Immature natural killer cell (primary cell): ENCODE results near the gene MSI1. TPM values are rescaled to one million over a fixed set of nuclear protein-coding genes. Genes with fewer than 3 reads are reported as not detected.

ENCODE experiments used
- DNase-seq, 3 donors: peaks; one replicate each; pipeline ENCODE4 v3.0.0; 2022; ENCODE audit warnings: mixed read lengths in 1 of 3
- H3K27ac Mint-ChIP-seq, 6 donors: one replicate each; pipeline ENCODE4 v1.8.0; 2020; ENCODE audit warnings: mixed read lengths in 6 of 6, mild to moderate bottlenecking in 5 of 6, inconsistent platforms in 4 of 6, moderate library complexity in 3 of 6
- H3K27me3 Mint-ChIP-seq, 3 donors: one replicate each; pipeline ENCODE4 v1.8.0; 2020 to 2021; ENCODE audit warnings: low read depth in 3 of 3, mild to moderate bottlenecking in 3 of 3, mixed read lengths in 3 of 3, moderate library complexity in 3 of 3, inconsistent platforms in 1 of 3
- H3K36me3 Mint-ChIP-seq, 3 donors: one replicate each; pipeline ENCODE4 v1.8.0; 2020; ENCODE audit warnings: mixed read lengths in 3 of 3, inconsistent platforms in 2 of 3, mild to moderate bottlenecking in 2 of 3
- H3K4me1 Mint-ChIP-seq, 2 donors: one replicate each; pipeline ENCODE4 v1.8.0; 2020; ENCODE audit warnings: inconsistent platforms in 2 of 2, mild to moderate bottlenecking in 2 of 2, mixed read lengths in 2 of 2, moderate library complexity in 1 of 2
- H3K4me3 Mint-ChIP-seq, 5 donors: one replicate each; pipeline ENCODE4 v1.8.0; 2020; ENCODE audit warnings: mild to moderate bottlenecking in 5 of 5, mixed read lengths in 5 of 5, inconsistent platforms in 3 of 5, moderate library complexity in 3 of 5
- H3K9me3 Mint-ChIP-seq, 6 donors: one replicate each; pipeline ENCODE4 v1.8.0; 2020; ENCODE audit warnings: mild to moderate bottlenecking in 6 of 6, mixed read lengths in 6 of 6, inconsistent platforms in 4 of 6, moderate library complexity in 3 of 6
- polyA plus RNA-seq, 3 donors: library from polyadenylated mRNA; unstranded; fragments of 300-500 nt; fragmentation: Illumina TruSeq; gene quantifications; one replicate each; pipeline ENCODE4 v1.2.3, GENCODE V29; 2021

MSI1 gene
- polyA plus RNA-seq, 3 donors from 2014 or later: not detected

DNA sequence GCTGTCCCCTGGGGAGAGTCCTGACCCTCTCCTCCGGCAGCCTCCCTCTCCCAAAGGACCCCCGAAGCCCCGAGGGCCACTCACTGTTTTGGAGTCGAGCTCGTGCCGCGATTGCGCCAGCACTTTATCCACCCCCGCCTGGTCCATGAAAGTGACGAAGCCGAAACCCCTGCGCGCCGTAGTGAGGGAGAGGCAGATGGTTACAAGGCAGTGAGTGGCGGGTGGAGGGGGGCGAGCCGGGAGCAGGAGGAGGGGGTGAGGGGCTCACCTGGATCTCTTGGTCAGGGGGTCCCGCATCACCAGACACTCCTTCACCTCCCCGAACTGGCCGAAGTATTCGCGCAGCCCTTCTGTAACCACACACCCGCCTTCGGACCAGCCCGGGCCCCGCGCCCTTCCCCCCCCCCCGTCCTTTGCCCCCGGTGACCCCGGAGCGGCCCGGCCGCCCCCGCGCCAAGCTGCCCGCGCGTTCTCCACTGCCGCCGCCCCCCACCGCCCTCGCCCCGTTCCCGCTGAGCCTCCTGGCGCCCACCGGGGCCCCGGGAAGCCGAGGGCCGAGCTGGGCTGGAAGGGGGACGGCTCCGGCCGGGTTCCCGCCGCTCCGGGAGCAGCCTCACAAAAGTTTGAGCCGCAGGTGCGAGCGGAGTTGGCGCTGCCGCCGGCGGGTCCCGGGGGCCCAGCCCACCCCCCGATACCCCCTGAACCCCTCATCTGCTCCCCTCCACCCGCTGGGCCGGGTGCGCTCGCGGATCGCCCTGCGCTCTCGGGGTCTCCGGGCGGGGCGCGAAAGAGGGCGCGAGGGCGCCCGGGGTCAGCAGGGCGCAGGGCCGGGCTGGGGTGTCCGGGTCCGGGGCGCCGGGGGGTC is 808 bp downstream of the MSI1 start:
- H3K27me3 Mint-ChIP-seq: peaks cover 28 to 53% (median 31%) of the 10 kb centered on the region in 3 donors
- no peak overlapping the region for H3K27ac Mint-ChIP-seq
- H3K36me3 Mint-ChIP-seq: no peaks in the 10 kb centered on the region
- peak overlapping the region in 2 of 5 donors; percentile 26 to 59 for H3K4me3 Mint-ChIP-seq
- peaks cover 0 to 10% of the 10 kb centered on the region in 2 donors for H3K4me1 Mint-ChIP-seq
- DNase-seq: no peak
- no peaks in the 10 kb centered on the region for H3K9me3 Mint-ChIP-seq

DNA sequence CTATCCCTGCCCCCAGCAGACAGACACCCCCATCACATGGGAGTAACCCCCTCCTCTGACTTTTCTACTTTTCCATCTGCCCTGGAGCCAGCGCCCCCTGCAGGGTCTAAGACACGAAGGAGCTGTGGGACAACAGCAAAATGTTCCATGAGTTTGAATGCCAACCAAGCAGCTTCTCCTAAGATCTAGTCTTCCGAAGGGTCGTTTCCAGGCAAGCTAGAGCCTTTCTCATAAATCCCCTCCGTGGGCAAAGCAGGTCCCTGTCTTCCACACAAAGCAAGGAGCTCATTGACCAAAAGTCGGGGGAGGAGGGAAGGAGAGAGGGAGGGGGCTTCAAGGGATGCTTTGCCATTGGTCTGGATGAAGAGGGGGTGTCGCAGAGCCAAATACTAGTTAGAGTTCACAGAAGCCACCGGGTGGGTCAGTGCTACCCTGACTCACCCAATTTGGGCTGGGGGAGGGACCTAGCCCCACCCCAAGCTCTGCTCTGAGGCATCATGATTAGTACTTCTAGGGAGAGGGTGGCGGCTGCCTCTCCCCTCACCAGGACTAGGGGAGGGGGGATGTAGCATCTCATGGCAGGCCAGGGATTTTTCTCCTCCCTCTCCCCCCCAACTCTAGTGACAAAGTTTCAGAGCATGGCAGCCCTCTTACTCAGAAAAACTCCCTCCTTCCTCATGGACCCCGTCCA is 1.6 kb downstream of the MSI1 start:
- H3K4me3 Mint-ChIP-seq: peak overlapping the region; percentile 18 to 59 (median 27)

DNA sequence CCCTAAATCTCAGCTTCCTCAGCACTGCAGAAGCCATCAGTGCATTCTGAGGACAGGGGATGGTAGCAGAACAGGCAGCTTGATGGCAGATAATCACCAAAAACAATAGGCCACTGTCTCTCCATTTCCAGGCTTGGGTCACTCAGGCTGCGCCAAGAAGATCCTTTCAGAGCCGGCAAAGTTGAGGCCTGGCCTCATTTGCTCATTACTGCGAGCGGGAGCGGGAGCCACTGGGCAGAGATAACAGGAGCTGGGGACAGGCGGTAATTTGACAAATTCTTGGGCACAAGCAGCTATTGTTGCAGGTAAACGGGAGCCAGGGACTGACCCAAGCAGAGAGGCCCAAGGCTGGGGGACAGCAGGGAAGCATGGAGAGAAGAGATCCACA is 2.1 kb downstream of the MSI1 start:
- Mint-ChIP-seq H3K4me1 (peaks cover 0 to 10% of the 10 kb centered on the region in 2 donors), H3K9me3 (no peaks in the 10 kb centered on the region), H3K27ac (no peak overlapping the region), H3K27me3 (peaks cover 31 to 50% (median 33%) of the 10 kb centered on the region in 3 donors), H3K36me3 (no peaks in the 10 kb centered on the region), H3K4me3 (peak overlapping the region in 3 of 5 donors; percentile 15 to 46 (median 29))
- DNase-seq: no peak

More for the DNA sequence above, 1.6 kb downstream of the MSI1 start:
- DNase-seq: no peak
- Mint-ChIP-seq H3K9me3 (no peaks in the 10 kb centered on the region), H3K36me3 (no peaks in the 10 kb centered on the region), H3K27me3 (peaks cover 28 to 50% (median 32%) of the 10 kb centered on the region in 3 donors), H3K4me1 (peaks cover 0 to 10% of the 10 kb centered on the region in 2 donors), H3K27ac (no peak overlapping the region)

DNA sequence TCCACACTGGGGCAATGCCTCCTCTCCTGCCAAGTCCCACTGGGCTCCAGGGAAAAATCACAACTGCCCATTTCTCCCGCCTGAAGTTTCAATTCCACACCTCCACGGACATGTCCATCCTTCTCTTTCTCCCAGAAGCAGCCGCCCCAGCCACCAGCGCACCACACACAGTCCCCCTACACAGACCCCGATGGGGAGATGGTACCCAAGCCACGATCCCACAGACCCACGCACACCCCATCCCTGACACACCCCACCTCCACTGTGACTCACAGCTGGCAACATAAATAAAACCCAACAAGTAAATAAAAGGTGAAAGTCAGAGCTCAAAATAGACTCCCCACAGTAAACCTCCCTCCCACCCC is 2.6 kb downstream of the MSI1 start:
- Mint-ChIP-seq H3K36me3 (no peaks in the 10 kb centered on the region), H3K4me3 (peak overlapping the region in 1 of 5 donors; percentile 10), H3K9me3 (no peaks in the 10 kb centered on the region), H3K4me1 (peaks cover 0 to 10% of the 10 kb centered on the region in 2 donors), H3K27me3 (peaks cover 30 to 48% (median 32%) of the 10 kb centered on the region in 3 donors), H3K27ac (no peak overlapping the region)
- DNase-seq: no peak

DNA sequence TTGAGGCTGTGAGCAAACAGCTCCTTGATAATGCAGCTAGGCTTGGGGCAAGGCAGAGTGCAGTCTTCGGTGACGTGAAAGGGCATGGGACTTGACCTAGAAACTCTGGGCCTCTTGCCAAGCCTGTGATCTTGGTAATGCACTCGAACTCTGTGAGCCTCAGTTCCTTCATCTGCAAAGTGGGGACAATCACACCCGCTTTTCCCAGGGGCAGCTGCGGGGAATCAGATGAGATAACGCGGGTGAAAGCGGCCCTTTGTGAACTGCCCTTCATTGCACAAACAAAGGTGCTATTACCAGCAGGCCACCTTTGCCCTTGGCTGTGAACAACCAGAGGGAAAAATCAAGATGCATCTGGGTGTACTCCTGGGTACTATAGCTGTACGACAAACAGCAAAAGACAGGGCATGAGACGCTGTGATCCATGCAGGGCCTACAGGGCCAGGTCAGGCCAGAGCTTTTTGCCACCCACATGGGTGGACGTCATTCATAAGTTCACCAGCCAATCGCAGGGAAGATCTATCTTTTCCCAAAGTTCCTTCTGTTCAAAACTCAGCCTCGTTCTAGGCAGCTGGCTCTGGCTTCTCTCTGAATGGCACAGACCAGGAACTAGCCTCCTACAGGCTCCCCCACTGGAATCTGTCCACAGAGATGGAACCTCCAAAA is 3.2 kb downstream of the MSI1 start:
- H3K4me3 Mint-ChIP-seq: no peak overlapping the region
- peaks cover 27 to 44% (median 27%) of the 10 kb centered on the region in 3 donors for H3K27me3 Mint-ChIP-seq
- peaks cover 0 to 10% of the 10 kb centered on the region in 2 donors for H3K4me1 Mint-ChIP-seq
- H3K36me3 Mint-ChIP-seq: no peaks in the 10 kb centered on the region
- no peak for DNase-seq
- H3K9me3 Mint-ChIP-seq: no peaks in the 10 kb centered on the region
- no peak overlapping the region for H3K27ac Mint-ChIP-seq

DNA sequence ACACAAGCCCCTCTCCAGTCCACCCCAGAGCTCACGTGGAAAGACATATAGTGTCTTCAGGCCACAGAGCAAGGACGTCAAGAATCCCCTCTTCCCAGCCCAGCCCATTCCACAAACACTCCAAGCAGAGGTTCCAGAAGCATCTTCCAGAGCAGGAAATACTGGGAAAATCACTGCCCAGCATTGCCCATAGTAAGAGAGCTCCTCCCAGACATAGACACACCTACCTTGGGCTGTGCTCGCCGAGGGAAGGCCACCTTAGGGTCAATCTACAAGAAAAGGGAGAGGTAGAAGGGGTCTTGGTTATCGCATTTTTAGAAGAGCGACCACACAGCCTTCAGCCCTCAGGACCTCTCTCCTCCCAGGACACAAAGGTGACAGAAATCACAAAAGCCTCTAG is 4.5 kb downstream of the MSI1 start:
- Mint-ChIP-seq H3K27me3 (peaks cover 19 to 34% (median 21%) of the 10 kb centered on the region in 3 donors), H3K9me3 (no peaks in the 10 kb centered on the region), H3K27ac (no peak overlapping the region), H3K36me3 (no peaks in the 10 kb centered on the region), H3K4me3 (peak overlapping the region in 1 of 5 donors; percentile 2), H3K4me1 (peaks cover 0 to 5% of the 10 kb centered on the region in 2 donors)
- DNase-seq: no peak

DNA sequence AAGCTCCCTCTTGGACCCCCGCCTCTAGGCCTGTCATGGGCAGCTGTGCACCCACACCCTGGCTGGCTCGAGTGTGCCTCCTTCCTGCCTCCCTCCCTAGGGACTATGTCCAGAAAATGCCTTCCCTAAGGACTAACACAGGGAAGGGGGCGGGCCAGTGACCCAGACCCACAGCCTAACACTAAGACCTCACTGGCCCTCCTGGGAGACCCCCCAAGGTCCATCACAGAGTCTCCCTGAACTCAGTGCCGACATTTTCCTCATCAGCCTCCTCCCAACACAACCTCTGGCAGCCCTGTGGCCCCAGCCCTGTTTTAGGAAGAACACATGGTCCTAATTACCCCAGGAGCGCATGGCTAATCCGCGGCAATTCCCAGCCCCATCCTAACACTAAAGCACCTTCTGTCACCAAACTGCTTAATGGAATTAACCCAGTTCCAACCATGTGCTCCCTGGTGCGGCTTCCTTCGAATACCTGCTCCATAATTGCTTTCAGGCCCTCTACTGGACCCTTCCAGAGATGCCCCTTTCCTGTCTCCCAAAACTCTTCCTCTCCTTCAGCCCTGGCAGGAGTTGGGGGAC is 5.6 kb downstream of the MSI1 start:
- no peaks in the 10 kb centered on the region for H3K36me3 Mint-ChIP-seq
- no peak for DNase-seq
- H3K27ac Mint-ChIP-seq: no peak overlapping the region
- peaks cover 0 to 4% of the 10 kb centered on the region in 2 donors for H3K4me1 Mint-ChIP-seq
- no peaks in the 10 kb centered on the region for H3K9me3 Mint-ChIP-seq
- H3K27me3 Mint-ChIP-seq: peaks cover 20 to 33% (median 22%) of the 10 kb centered on the region in 3 donors
- no peak overlapping the region for H3K4me3 Mint-ChIP-seq

DNA sequence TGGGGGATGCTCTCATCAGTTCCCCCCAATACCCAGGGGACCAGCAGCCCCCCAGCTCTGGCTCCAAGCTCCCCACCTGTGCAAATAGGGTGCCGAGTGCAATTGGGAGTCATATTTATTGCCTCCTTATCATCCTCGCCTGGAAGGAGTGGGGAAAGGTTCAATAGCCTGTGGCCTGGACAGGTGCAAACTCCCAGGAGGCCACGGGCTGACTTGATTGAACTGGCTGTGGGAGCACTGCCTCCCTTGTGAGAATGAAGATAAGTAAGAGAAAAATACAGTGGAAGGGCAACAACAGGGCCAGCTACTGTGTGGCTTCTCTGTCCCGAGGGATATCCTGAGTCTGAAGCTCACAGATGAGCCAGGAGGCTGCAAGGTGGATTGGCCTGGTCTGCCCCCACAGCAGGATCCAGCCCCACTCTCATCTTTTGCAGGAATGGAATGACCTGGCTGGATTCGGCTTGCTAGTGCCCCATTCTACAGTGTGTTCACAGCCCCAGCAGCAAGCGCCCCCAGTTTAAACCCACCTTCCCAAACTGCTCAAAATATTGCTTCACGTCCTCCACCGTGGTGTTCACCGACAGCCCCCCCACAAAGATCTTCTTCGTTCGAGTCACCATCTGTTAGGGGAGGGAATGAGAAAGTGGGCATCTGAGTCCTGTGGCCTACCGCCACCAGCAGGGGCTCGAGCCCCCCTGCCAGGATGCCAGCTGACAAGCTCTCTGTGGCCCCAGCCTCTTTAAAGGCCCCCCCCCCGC is 6.3 kb downstream of the MSI1 start:
- H3K36me3 Mint-ChIP-seq: no peaks in the 10 kb centered on the region
- peaks cover 20 to 32% (median 22%) of the 10 kb centered on the region in 3 donors for H3K27me3 Mint-ChIP-seq
- peak overlapping the region in 1 of 6 donors; percentile 18 for H3K27ac Mint-ChIP-seq
- H3K4me1 Mint-ChIP-seq: peaks cover 0 to 2% of the 10 kb centered on the region in 2 donors
- no peak for DNase-seq
- no peaks in the 10 kb centered on the region for H3K9me3 Mint-ChIP-seq
- H3K4me3 Mint-ChIP-seq: no peak overlapping the region

DNA sequence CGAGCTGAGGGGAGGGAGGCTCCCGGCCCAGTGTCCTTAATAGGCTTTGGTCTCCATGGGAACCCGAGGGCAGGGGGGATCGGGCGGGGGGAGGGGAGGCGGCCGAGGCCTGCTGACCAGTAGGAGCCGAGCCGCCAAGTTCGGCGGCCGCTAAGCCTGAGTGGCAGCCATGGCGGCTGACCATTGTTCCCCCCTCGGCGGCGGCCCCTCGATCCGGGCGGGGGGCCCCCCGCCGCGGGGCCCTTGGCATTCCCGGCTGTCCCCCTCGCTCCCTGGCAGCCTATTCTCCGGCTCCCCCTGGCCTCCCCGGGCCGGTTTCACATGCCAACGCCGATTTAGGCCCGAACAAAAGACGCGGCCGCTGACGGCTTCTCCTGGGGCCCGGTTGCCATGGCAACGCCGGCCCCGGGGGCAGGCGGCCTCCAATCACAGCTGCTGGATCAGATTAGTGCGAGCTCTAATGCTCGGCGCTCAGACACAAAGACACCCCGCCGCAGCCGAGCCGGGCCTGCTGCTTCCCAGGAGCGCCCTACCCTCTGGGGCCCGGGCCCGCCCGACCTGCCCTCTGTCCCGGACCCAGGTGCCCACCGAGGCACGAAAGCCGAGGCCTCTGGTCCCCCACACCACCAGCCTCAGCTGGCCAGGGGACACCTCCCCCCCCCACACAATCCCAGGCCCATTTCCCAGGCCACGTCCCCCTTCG is 7.3 kb downstream of the MSI1 start:
- DNase-seq: peak in 1 of 3 donors; percentile 9
- Mint-ChIP-seq H3K4me3 (no peak overlapping the region), H3K36me3 (no peaks in the 10 kb centered on the region), H3K27me3 (peaks cover 14 to 24% (median 20%) of the 10 kb centered on the region in 3 donors), H3K4me1 (no peaks in the 10 kb centered on the region), H3K27ac (no peak overlapping the region), H3K9me3 (no peaks in the 10 kb centered on the region)

DNA sequence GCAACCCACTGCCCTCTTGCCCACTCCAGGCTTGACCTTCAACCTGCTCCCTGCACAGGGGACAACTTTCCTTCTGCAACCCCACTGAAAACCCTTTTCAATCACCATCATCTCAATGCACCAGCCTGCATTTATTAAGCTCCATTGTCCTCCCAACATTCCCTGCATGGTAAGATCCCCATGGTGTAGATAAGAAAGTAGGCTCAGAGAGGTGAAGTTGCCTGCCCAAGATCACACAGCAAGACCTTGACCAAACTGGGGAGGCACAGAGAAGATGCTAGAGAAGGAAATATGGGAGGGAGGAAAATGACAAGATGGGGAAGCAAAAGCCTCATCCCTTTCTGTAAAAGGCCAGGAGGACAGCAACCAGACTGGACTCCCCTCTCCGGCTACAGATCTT is 9.8 kb downstream of the MSI1 start:
- no peak overlapping the region for H3K4me3 Mint-ChIP-seq

DNA sequence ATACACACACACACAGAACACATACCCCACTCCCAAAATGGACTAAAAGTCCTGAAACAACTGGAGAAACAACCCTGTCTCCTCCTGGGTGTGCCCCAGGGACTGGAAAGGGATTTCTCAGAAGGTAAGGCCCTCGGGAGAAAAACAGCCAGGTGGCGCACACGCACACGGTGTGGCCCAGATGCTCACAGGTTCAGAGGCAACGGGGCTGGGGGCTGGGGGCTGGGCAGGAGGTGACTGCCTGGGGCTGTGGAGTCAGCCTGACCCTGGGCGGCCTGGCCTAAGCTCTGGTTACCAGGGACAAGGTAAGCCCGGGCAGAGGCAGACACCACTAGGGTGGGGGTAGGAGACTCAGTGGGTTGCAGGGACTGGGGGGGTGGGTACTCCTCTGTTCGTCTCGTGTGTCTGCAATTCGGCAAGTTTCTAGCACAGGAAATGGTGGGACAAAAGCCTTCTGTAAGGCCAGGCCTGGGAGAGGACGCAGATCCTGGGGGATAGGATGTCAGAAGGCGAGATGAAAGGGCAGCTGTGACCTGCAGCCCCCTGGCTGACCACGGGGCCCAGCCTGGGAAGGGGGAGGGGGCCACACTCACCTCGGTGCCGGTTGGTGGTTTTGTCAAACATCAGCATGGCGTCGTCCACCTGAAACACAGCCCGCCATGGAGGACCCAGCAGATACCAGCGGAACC is 10.4 kb downstream of the MSI1 start:
- H3K4me3 Mint-ChIP-seq: no peak overlapping the region
- DNase-seq: no peak

More for the DNA sequence above, 9.8 kb downstream of the MSI1 start:
- Mint-ChIP-seq H3K27me3 (peaks cover 10% of the 10 kb centered on the region in 3 donors), H3K36me3 (no peaks in the 10 kb centered on the region), H3K4me1 (no peaks in the 10 kb centered on the region), H3K27ac (no peak overlapping the region), H3K9me3 (no peaks in the 10 kb centered on the region)
- DNase-seq: no peak

DNA sequence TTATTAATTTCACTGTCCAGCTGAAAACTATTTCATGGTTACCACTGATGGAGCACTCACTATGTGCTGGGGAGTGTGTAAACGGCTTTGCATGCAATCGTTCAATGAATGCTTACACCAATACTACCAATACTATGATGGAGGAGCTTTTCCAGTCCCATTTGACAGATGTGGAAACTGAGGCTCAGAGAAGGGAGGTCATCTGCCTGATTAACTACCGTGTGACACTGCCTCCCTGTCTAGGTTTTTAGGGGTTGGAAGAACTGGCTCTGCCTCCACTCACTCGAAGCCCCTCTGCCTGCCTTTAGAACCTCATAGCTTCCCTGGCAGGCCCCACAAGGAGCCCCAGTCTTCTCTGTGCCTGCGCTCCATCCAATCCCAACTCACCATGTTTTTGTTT is 11.9 kb downstream of the MSI1 start:
- Mint-ChIP-seq H3K4me3 (no peak overlapping the region), H3K27ac (no peak overlapping the region)

More for the DNA sequence above, 10.4 kb downstream of the MSI1 start:
- no peaks in the 10 kb centered on the region for H3K36me3 Mint-ChIP-seq
- peaks cover 5 to 10% (median 8%) of the 10 kb centered on the region in 3 donors for H3K27me3 Mint-ChIP-seq
- no peak overlapping the region for H3K27ac Mint-ChIP-seq
- no peaks in the 10 kb centered on the region for H3K9me3 Mint-ChIP-seq
- H3K4me1 Mint-ChIP-seq: no peaks in the 10 kb centered on the region

More for the DNA sequence above, 11.9 kb downstream of the MSI1 start:
- no peaks in the 10 kb centered on the region for H3K4me1 Mint-ChIP-seq
- H3K36me3 Mint-ChIP-seq: no peaks in the 10 kb centered on the region
- H3K9me3 Mint-ChIP-seq: no peaks in the 10 kb centered on the region
- peaks cover 4 to 7% (median 7%) of the 10 kb centered on the region in 3 donors for H3K27me3 Mint-ChIP-seq
- DNase-seq: no peak
